PC-9 (cell line): ENCODE results near the gene CDKN2AIP. TPM values are rescaled to one million over a fixed set of nuclear protein-coding genes. Genes with fewer than 3 reads are reported as not detected.

ENCODE experiments used
- BruUV-seq: library from RNA; stranded (reverse); fragments of 400-500 nt; replicated peaks from 2 replicates; lab custom pipeline; 2021; lab: Mats Ljungman, UMichigan
- CTCF ChIA-PET: fragments of 300-600 bp; sonication (Branson Sonifier 250); formaldehyde crosslinking; loops from one replicate; lab custom pipeline; 2022; ENCODE audit warnings: antibody characterized with exemption; lab: Charles Lee
- POLR2A ChIA-PET: fragments of 300-600 bp; sonication (Branson Sonifier 250); formaldehyde crosslinking; loops from one replicate; lab custom pipeline; 2022; ENCODE audit warnings: antibody characterized with exemption; ENCODE audit not compliant: unreplicated experiment; lab: Charles Lee
- DNase-seq, 2 experiments: peaks; one replicate each; pipeline versions ENCODE4 v3.0.0 to v3.0.0-alpha.2; 2015 to 2022; ENCODE audit warnings: mixed read lengths in 1 of 2
- H2AFZ ChIP-seq: fragments of 200-600 bp; sonication (generic); 2 replicates; pipeline ENCODE4 v1.8.1; 2017; ENCODE audit warnings: antibody characterized with exemption
- H3F3A ChIP-seq: fragments of 200-600 bp; sonication (generic); 2 replicates; pipeline ENCODE4 v1.8.1; 2017; ENCODE audit warnings: antibody characterized with exemption, mild to moderate bottlenecking, low read depth; ENCODE audit not compliant: insufficient read depth
- H3K27ac ChIP-seq: fragments of 200-600 bp; sonication (generic); 2 replicates; pipeline ENCODE4 v1.6.1; 2016; ENCODE audit warnings: mixed run types
- H3K27me3 ChIP-seq: fragments of 200-600 bp; sonication (generic); 2 replicates; pipeline ENCODE4 v1.6.1; 2016; ENCODE audit warnings: low read depth, mixed run types; ENCODE audit not compliant: insufficient read depth
- H3K36me3 ChIP-seq: fragments of 200-600 bp; sonication (generic); 2 replicates; pipeline ENCODE4 v1.6.1; 2016; ENCODE audit warnings: low read depth, mixed run types
- H3K4me1 ChIP-seq: fragments of 200-600 bp; sonication (generic); replicated peaks from 2 replicates; pipeline ENCODE4 v1.6.1; 2016; ENCODE audit warnings: mixed run types; ENCODE audit not compliant: insufficient read depth
- H3K4me2 ChIP-seq: fragments of 200-600 bp; sonication (generic); 2 replicates; pipeline ENCODE4 v1.6.1; 2017; ENCODE audit warnings: mixed run types
- H3K4me3 ChIP-seq: fragments of 200-600 bp; sonication (generic); 2 replicates; pipeline ENCODE4 v1.6.1; 2016; ENCODE audit warnings: mixed run types
- H3K79me2 ChIP-seq: fragments of 200-600 bp; sonication (generic); 2 replicates; pipeline ENCODE4 v1.6.1; 2017; ENCODE audit warnings: low read depth, mixed run types
- H3K9me2 ChIP-seq: fragments of 200-600 bp; sonication (generic); 2 replicates; pipeline ENCODE4 v1.8.1; 2017; ENCODE audit warnings: mild to moderate bottlenecking; ENCODE audit not compliant: insufficient read depth
- H3K9me3 ChIP-seq: fragments of 200-600 bp; sonication (generic); 2 replicates; pipeline ENCODE4 v1.8.1; 2016; ENCODE audit warnings: low read depth; ENCODE audit not compliant: insufficient read depth
- H4K20me1 ChIP-seq: fragments of 200-600 bp; sonication (generic); 2 replicates; pipeline ENCODE4 v1.8.1; 2017; ENCODE audit not compliant: insufficient read depth
- EZH2 ChIP-seq: fragments of 200-600 bp; sonication (generic); IDR thresholded peaks from 2 replicates; pipeline ENCODE4 v1.8.0; 2017; ENCODE audit warnings: antibody characterized with exemption, low read depth
- intact Hi-C: fragments of 100-400 bp; cut with micrococcal nuclease; formaldehyde crosslinking; loops from one replicate; pipeline ENCODE4 v1.10.0; 2022; ENCODE audit not compliant: unreplicated experiment
- total RNA-seq: library from RNA; stranded (reverse); gene quantifications from 2 replicates; pipeline ENCODE4 v1.2.3, GENCODE V29; 2021
- TF ChIP-seq, protein P1 (sequence below): fragments of 200-600 bp; sonication (generic); conservative IDR thresholded peaks from 2 replicates; pipeline ENCODE4 v1.6.1; 2017; ENCODE audit warnings: mixed run types, antibody characterized with exemption, mild to moderate bottlenecking, moderate library complexity

CDKN2AIP gene
- total RNA-seq, 1 experiment from 2014 or later, result 8.7 TPM

DNA sequence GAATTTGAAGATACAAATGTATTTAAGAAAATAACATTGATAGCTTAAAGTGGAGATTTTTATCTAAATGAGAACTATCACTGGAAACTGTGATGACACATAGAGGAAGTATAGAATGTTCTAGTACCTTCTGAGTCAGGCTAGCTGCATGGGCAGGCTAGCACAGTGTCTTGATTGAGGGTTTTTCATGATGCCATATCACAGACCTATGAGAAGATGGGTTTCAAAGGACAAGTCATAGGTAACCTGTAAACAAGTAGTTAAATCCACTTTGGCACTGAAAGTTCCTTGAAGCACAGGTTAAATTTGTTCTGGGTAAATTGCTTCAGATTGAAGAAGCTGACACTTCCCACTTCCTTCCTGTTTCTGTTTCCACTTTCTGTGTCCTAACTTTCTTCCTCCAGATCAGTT is 48.2 kb upstream of the CDKN2AIP start:
- Histone ChIP-seq H3K4me1 (no peaks in the 10 kb centered on the region), H2AFZ (no peak overlapping the region), H3K79me2 (no peaks in the 10 kb centered on the region), H3K27me3 (0 out of 2 replicates have a peak, but pooled peaks cover 2% of the 10 kb centered on the region), H3K27ac (no peak overlapping the region), H3K36me3 (no peaks in the 10 kb centered on the region), H3K4me3 (no peak overlapping the region), H3F3A (no peaks in the 10 kb centered on the region), H4K20me1 (no peaks in the 10 kb centered on the region), H3K9me3 (no peaks in the 10 kb centered on the region), H3K4me2 (no peak overlapping the region), H3K9me2 (no peaks in the 10 kb centered on the region)
- POLR2A ChIA-PET, result no interaction called here
- CTCF ChIA-PET, result no interaction called here
- TF ChIP-seq, protein P1, sequence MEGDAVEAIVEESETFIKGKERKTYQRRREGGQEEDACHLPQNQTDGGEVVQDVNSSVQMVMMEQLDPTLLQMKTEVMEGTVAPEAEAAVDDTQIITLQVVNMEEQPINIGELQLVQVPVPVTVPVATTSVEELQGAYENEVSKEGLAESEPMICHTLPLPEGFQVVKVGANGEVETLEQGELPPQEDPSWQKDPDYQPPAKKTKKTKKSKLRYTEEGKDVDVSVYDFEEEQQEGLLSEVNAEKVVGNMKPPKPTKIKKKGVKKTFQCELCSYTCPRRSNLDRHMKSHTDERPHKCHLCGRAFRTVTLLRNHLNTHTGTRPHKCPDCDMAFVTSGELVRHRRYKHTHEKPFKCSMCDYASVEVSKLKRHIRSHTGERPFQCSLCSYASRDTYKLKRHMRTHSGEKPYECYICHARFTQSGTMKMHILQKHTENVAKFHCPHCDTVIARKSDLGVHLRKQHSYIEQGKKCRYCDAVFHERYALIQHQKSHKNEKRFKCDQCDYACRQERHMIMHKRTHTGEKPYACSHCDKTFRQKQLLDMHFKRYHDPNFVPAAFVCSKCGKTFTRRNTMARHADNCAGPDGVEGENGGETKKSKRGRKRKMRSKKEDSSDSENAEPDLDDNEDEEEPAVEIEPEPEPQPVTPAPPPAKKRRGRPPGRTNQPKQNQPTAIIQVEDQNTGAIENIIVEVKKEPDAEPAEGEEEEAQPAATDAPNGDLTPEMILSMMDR, result no peak
- no peak for TF ChIP-seq EZH2
- intact Hi-C loops, result no loop called here
- no TSS peak for BruUV-seq
- no peak for DNase-seq

DNA sequence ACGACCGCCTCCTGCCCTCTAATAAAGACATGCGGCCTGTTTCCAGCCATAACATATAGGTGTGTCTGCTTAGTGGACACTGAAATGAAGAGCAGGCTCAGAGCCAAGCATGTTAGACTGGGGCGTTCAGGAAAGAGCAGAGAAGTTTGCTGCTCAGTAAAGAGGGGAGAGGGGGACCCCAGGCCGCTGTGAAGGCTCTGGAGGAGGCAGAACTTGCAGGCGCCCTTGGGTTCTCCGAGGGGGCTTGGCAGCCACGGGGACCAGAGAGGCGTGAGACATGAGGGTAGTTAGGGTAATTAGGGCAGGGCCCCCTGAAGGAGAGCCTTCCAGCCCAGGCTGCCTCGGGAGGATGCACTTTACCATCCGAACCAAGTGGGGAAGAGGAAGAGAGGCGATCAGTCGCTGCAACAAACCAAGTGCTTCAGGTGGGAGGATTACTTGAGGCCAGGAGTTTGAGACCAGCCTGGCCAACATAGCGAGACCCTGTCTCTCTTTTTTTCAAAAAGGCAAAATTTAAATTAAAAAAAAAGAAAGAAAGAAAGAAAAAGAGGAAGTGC is 46.6 kb upstream of the CDKN2AIP start:
- BruUV-seq, result no TSS peak
- no peaks in the 10 kb centered on the region for H3K36me3 ChIP-seq
- H4K20me1 ChIP-seq, result no peaks in the 10 kb centered on the region
- TF ChIP-seq, protein P1, result no peak
- no peak for TF ChIP-seq EZH2
- H3F3A ChIP-seq, result no peaks in the 10 kb centered on the region
- H3K4me1 ChIP-seq, result no peaks in the 10 kb centered on the region
- no peak for DNase-seq
- ChIA-PET POLR2A (no interaction called here), CTCF (no interaction called here)
- H3K4me3 ChIP-seq, result peak overlapping the region; percentile 55; the same call in 1 of the 2 replicates
- intact Hi-C loops, result no loop called here
- H3K27me3 ChIP-seq, result no peaks in the 10 kb centered on the region
- no peaks in the 10 kb centered on the region for H3K9me2 ChIP-seq
- no peaks in the 10 kb centered on the region for H3K79me2 ChIP-seq
- H2AFZ ChIP-seq, result peak overlapping the region; percentile 95; the same call in 1 of the 2 replicates
- H3K4me2 ChIP-seq, result peak overlapping the region; percentile 85
- H3K27ac ChIP-seq, result no peak overlapping the region
- H3K9me3 ChIP-seq, result no peaks in the 10 kb centered on the region

DNA sequence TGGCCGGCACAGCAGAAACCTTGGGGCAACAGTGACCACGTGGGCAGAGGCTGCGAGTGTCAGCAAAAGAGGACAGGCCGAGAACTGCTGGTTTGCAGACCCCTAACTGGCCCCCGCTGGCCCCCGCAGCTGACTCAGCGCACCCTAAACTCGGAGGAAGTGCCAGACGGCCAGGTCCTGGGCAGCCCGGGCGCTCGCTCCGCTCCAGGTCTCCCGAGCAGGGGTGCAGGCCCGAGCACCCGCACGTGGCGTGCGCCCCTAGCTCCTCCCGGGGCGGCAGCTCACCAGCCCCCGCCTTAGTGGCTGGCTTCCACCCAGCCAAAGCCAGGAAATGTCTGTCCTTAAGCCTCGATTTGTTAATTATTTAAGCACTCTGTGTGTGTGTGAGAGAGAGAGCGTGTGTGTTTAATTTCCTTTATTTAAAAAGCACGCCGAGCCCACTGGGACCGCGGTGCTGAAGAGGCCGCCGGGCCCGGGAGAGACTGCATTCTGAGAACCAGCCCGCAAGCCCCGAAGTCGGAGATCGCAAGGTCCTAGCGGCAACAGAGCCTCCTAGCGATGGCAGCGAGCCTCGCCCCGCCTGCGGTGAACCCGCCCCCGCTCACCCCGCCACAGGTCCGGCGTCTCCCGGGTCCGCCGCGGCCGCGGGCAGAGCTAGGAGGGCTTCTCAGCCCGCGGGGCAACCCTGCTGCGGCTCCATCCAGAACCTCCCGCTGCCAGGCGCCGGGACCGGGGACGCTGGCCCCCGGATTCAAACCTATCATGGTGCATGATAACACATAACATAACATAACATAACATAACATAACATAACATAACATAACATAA is 45.9 kb upstream of the CDKN2AIP start:
- DNase-seq, result peak in 1 of 2 experiments; percentile 63
- CTCF ChIA-PET, result interaction anchor here (0.6 kb wide), 3 partner anchors 9 to 197 kb away, joined by 3 to 4 read pairs (median 4); no protein-coding TSS in a partner anchor
- H3K4me3 ChIP-seq, result peak overlapping the region; percentile 55

More for the DNA sequence above, 45.9 kb upstream of the CDKN2AIP start:
- peak overlapping the region; percentile 85 for H3K4me2 ChIP-seq
- no peaks in the 10 kb centered on the region for H3K27me3 ChIP-seq
- no peak overlapping the region for H3K27ac ChIP-seq
- H3K9me3 ChIP-seq, result no peaks in the 10 kb centered on the region
- intact Hi-C loops, result no loop called here
- POLR2A ChIA-PET, result no interaction called here
- peak overlapping the region; percentile 95 for H2AFZ ChIP-seq
- H4K20me1 ChIP-seq, result no peaks in the 10 kb centered on the region
- no peaks in the 10 kb centered on the region for H3K9me2 ChIP-seq
- no peaks in the 10 kb centered on the region for H3F3A ChIP-seq
- H3K36me3 ChIP-seq, result no peaks in the 10 kb centered on the region
- BruUV-seq, result no TSS peak
- H3K4me1 ChIP-seq, result no peaks in the 10 kb centered on the region
- no peak for TF ChIP-seq EZH2
- TF ChIP-seq, protein P1, result peak; percentile 54; the same call in 1 of the 2 replicates
- H3K79me2 ChIP-seq, result no peaks in the 10 kb centered on the region
